ENCODE measurements around the gene ADH5. TPM values are rescaled to one million over a fixed set of nuclear protein-coding genes. Genes with fewer than 3 reads are reported as not detected.
A peak's percentile ranks its signal among the peaks of the same experiment; 100 is the strongest.

The ADH5 gene
- total and polyA plus RNA-seq, 4 donors: 90.4 to 190 (median 120) TPM

- Histone ChIP-seq H3K4me3 (ENCODE audit: low read depth in 1 of 3, low read length in 3 of 3) (no peak overlapping the region), H3K9me3 (ENCODE audit: control insufficient read depth in 4 of 4, low read length in 3 of 4) (no peaks in the 10 kb centered on the region), H3K36me3 (ENCODE audit: control insufficient read depth in 4 of 4, insufficient read depth in 3 of 4, low read depth in 1 of 4, low read length in 3 of 4) (no peaks in the 10 kb centered on the region), H3K27me3 (ENCODE audit: control insufficient read depth in 4 of 4, insufficient read depth in 4 of 4, low read length in 3 of 4) (no peaks in the 10 kb centered on the region), H3K27ac (ENCODE audit: low read depth in 1 of 2, low read length in 2 of 2) (no peak overlapping the region), H3K9ac (ENCODE audit: low read depth in 1 of 2, low read length in 2 of 2) (no peak overlapping the region), H3K4me1 (ENCODE audit: control insufficient read depth in 4 of 4, insufficient read depth in 4 of 4, low read length in 3 of 4) (peaks cover 3 to 12% (median 9%) of the 10 kb centered on the region in 4 donors)
- no peak for DNase-seq (ENCODE audit: low spot score)
- TF ChIP-seq MAX (IDR thresholded peaks at IDR 0.05): no peak
- 88% methylated on average over 2 of the region's 2 CpGs for WGBS
Measured at GRCh38 chr4:99090481-99091215, 2.1 kb upstream of the ADH5 start.

GRCh38 chr4:99088023-99088449 is 552 bp downstream of the ADH5 start:
- Histone ChIP-seq H3K4me1 (ENCODE audit: control insufficient read depth in 4 of 4, insufficient read depth in 4 of 4, low read length in 3 of 4) (peaks cover 4 to 18% (median 13%) of the 10 kb centered on the region in 4 donors), H3K9me3 (ENCODE audit: control insufficient read depth in 4 of 4, low read length in 3 of 4) (no peaks in the 10 kb centered on the region), H3K9ac (ENCODE audit: low read depth in 1 of 2, low read length in 2 of 2) (peak overlapping the region; percentile 19 to 98), H3K27me3 (ENCODE audit: control insufficient read depth in 4 of 4, insufficient read depth in 4 of 4, low read length in 3 of 4) (no peaks in the 10 kb centered on the region), H3K27ac (ENCODE audit: low read depth in 1 of 2, low read length in 2 of 2) (peak overlapping the region; percentile 90 to 94), H3K4me3 (ENCODE audit: low read depth in 1 of 3, low read length in 3 of 3) (peak overlapping the region; percentile 64 to 97 (median 75)), H3K36me3 (ENCODE audit: control insufficient read depth in 4 of 4, insufficient read depth in 3 of 4, low read depth in 1 of 4, low read length in 3 of 4) (peaks cover 11 to 17% (median 14%) of the 10 kb centered on the region in 4 donors)
- DNase-seq (ENCODE audit: low spot score): no peak
- 2% methylated on average over 15 of the region's 15 CpGs for WGBS
- TF ChIP-seq JUND (IDR thresholded peaks at IDR 0.05) (peak in 1 of 2 donors; percentile 42), RXRA (IDR thresholded peaks at IDR 0.05) (peak in 1 of 2 donors; percentile 12), HNF4A (conservative IDR thresholded peaks at IDR 0.05) (peak in 1 of 2 donors; percentile 22), EGR1 (IDR thresholded peaks at IDR 0.05; ENCODE audit: low read depth in 2 of 2) (no peak)

- no peak overlapping the region for H3K9ac ChIP-seq (ENCODE audit: low read depth in 1 of 2, low read length in 2 of 2)
- H3K27me3 ChIP-seq (ENCODE audit: control insufficient read depth in 4 of 4, insufficient read depth in 4 of 4, low read length in 3 of 4): no peaks in the 10 kb centered on the region
- no peak for DNase-seq (ENCODE audit: low spot score)
- H3K27ac ChIP-seq (ENCODE audit: low read depth in 1 of 2, low read length in 2 of 2): no peak overlapping the region
- 93% methylated on average over 2 of the region's 2 CpGs for WGBS
- TF ChIP-seq TAF1 (conservative IDR thresholded peaks at IDR 0.05): no peak
- peaks cover 5 to 19% (median 16%) of the 10 kb centered on the region in 4 donors for H3K4me1 ChIP-seq (ENCODE audit: control insufficient read depth in 4 of 4, insufficient read depth in 4 of 4, low read length in 3 of 4)
- H3K4me3 ChIP-seq (ENCODE audit: low read depth in 1 of 3, low read length in 3 of 3): no peak overlapping the region
- no peaks in the 10 kb centered on the region for H3K9me3 ChIP-seq (ENCODE audit: control insufficient read depth in 4 of 4, low read length in 3 of 4)
- H3K36me3 ChIP-seq (ENCODE audit: control insufficient read depth in 4 of 4, insufficient read depth in 3 of 4, low read depth in 1 of 4, low read length in 3 of 4): peaks cover 14 to 41% (median 33%) of the 10 kb centered on the region in 4 donors
Measured at GRCh38 chr4:99084595-99084994, 4.0 kb downstream of the ADH5 start.

- Histone ChIP-seq H3K9me3 (ENCODE audit: control insufficient read depth in 4 of 4, low read length in 3 of 4) (no peaks in the 10 kb centered on the region), H3K27me3 (ENCODE audit: control insufficient read depth in 4 of 4, insufficient read depth in 4 of 4, low read length in 3 of 4) (no peaks in the 10 kb centered on the region), H3K9ac (ENCODE audit: low read depth in 1 of 2, low read length in 2 of 2) (no peak overlapping the region), H3K4me3 (ENCODE audit: low read depth in 1 of 3, low read length in 3 of 3) (no peak overlapping the region), H3K36me3 (ENCODE audit: control insufficient read depth in 4 of 4, insufficient read depth in 3 of 4, low read depth in 1 of 4, low read length in 3 of 4) (peaks cover 14 to 48% (median 40%) of the 10 kb centered on the region in 4 donors), H3K4me1 (ENCODE audit: control insufficient read depth in 4 of 4, insufficient read depth in 4 of 4, low read length in 3 of 4) (peaks cover 5 to 19% (median 13%) of the 10 kb centered on the region in 4 donors), H3K27ac (ENCODE audit: low read depth in 1 of 2, low read length in 2 of 2) (no peak overlapping the region)
- no peak for DNase-seq (ENCODE audit: low spot score)
- WGBS: 81% methylated on average over 5 of the region's 5 CpGs
- TF ChIP-seq CTCF (IDR thresholded peaks at IDR 0.05; ENCODE audit: low read depth, low read length, missing input control) (no peak), RXRA (IDR thresholded peaks at IDR 0.05) (no peak), HNF4G (IDR thresholded peaks at IDR 0.05) (no peak), NR2F2 (IDR thresholded peaks at IDR 0.05) (no peak), YY1 (IDR thresholded peaks at IDR 0.05) (no peak), FOXA2 (IDR thresholded peaks at IDR 0.05) (no peak), JUND (IDR thresholded peaks at IDR 0.05) (no peak), FOXA1 (IDR thresholded peaks at IDR 0.05) (no peak), ATF3 (IDR thresholded peaks at IDR 0.05) (no peak), MAX (IDR thresholded peaks at IDR 0.05) (no peak), ZBTB33 (IDR thresholded peaks at IDR 0.05) (no peak), GABPA (IDR thresholded peaks at IDR 0.05 in 1 of 2, conservative IDR thresholded peaks at IDR 0.05 in 1 of 2) (no peak)
Measured at GRCh38 chr4:99082192-99082591, 6.4 kb downstream of the ADH5 start.

Data from liver (tissue), 9 donors.